HG03432 (cell line): ENCODE results near the gene SPINT2.

Source experiments
- ATAC-seq: cut with Tn5 transposase; IDR thresholded peaks from one replicate; pipeline ENCODE4 v1.9.1; 2021; ENCODE audit warnings: mild to moderate bottlenecking, moderate library complexity; ENCODE audit not compliant: unreplicated experiment

The SPINT2 gene

GRCh38 chr19:38266981-38267597 lies 2.7 kb downstream of the SPINT2 start:
- no peak for ATAC-seq

DNA sequence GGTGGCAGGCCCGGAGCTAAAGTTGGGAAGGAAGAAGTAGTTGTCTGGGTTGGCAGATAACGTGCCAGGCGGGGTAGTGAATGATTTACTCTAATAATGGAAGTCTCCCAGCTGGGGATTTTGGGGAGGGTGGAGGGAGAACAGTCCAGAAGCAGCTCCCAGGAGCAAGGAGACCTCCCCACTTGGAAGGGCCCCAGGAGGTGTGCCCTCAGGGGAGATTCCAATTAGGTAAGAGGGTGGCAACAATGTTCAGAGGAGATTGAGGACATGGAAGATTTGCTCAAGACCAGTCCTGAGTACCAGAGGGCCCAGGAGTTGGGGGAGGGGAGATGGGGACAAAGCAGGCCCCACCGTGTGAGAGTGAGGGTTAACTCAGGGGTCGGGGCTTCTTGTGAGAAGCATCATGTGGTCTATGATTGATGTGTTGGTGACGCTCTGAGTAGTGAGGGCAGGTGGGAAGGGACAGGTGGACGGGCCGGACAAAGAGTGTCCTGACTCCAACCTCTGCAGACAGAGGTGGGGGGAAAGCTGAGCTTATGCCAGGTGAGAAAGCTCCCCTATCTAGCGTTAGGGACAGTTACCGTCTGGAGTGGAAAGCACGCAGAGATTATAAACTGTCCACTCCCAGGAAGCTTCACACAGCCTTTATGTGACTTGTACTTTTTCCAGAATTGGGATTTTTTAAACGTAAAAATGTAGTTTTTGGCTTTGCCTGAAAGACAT lies 3.5 kb downstream of the SPINT2 start:
- no peak for ATAC-seq

DNA sequence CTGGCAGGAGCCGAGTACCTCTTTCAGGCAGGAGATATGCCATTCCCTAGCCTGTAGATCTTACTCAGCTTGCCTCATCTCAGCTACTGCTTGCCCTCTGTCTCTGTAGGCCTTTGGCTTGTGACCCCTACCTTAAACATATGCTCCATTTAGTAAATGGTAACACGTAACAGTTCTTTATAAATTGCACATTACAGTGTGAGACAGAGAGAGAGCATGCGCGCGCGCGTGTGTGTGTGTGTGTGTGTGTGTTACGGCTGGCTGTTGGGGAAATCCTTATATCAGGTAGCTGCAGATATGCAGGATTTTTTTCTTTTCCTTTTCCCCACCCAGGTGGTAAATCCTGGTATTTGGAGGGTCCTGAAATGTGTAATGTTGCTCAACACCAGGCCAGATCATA lies 4.2 kb downstream of the SPINT2 start:
- ATAC-seq = no peak

GRCh38 chr19:38270587-38271167 lies 6.3 kb downstream of the SPINT2 start:
- no peak for ATAC-seq

DNA sequence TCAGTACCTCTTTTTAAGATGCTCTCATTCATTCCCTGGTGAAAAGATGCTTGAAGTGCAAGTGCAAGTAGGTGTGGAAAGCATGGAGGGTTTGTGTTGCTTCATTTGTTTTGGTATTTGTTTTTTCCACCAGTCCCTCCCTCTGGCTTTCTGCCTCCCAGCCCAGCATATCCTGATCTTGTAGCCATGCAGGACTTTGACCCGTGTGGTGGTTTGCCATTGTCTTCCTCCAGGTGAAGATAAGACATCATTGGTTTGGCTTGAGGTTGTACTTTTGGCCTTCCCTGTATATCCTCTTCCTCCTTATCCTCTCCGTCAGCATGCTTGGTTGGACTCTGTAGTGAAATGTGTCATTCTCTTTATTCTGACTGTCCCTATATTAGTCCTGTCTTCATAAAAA lies 9.1 kb downstream of the SPINT2 start:
- no peak for ATAC-seq

- no peak for ATAC-seq
Measured at GRCh38 chr19:38274739-38275138, 10.4 kb downstream of the SPINT2 start.

- ATAC-seq = no peak
Measured at GRCh38 chr19:38276942-38277517, 12.7 kb downstream of the SPINT2 start.

DNA sequence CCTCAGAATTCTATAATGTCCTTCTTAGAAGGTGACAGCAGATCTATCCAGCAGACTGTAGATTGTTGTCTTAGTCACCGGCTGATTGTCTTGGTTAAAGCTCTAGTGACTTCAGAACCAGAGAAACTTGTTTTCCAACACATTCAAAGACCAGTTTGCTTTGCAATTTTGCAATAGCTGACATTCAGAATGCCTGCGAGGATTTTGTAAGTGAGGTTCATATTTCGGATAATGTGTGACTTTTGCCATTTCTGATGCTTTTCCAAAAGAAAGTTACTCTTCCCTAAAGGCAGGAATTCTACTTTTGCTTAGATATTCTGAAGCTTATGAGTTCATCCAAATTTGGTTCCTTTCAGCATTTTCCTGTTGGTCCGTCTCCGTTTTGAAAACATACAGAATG lies 13.2 kb downstream of the SPINT2 start:
- no peak for ATAC-seq

DNA sequence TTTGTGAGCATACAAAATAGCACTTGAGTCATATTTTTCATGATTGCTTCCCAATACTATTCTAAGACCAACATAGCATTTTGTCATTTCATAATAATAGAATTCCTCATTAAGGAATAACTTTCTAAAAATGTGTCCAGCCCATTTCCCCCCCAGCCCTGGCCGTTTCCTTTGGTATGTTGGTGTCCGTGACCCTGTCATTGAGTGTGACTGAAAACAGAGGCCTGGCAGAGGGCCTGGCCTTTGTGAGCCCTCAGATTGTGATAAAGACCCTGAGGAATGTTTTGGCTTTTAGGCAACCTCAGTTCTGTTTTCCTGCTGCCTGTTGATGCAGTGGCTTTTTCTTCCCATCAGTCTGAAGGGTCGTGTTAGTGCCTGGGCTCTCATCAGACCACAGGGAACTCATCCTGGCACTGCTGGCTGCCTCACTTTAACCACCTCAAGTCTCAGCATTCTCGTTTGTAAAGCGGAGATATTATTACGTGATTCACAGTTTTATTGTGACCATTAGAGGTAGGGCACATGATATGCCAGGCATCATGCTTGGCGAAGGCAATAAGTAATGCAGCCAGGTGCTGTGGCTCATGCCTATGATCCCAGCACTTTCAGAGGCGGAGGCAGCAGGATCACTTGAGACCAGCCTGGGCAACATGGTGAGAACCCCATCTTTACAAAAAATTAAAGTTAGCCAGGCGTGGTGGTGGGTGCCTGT lies 13.8 kb downstream of the SPINT2 start:
- ATAC-seq = no peak

- no peak for ATAC-seq
Measured at GRCh38 chr19:38278751-38279150, 14.4 kb downstream of the SPINT2 start.

- no peak for ATAC-seq
Measured at GRCh38 chr19:38280030-38280921, 15.9 kb downstream of the SPINT2 start.

DNA sequence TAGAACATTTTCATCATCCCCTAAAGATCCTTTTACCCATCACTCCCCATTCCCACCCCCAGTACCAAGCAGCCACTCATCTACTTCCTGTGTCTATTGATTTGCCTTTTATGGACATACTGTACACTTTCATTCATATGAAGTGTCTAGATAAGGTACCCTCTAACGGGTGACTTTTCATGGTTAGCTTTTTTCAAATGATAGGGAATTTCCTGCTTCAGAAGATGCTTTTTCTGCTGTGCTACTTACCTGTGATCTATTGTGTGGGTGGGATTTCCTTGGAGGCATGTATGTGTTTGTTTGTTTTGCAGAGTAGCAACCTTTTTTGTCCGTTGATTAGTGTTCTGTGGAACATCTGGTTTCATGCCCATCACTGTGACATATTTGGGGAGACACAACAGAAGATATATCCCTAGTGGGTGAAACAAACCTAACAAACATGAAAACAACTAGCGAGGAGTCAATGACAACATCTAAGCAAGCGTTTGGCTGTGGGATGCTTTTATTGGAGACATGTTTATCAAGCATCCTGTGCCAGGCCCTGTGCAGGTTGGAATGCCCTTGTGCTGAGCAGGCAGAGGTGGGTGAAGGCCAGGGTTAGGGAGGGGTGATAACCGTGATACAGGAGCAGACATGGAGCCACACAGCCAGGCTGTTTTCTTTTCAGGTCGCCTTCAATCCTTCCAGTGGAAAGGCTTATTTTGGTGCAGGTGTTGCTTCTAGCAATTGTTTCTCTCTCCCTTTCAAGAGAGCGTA lies 17.6 kb downstream of the SPINT2 start:
- no peak for ATAC-seq

- ATAC-seq = no peak
Measured at GRCh38 chr19:38283271-38283670, 18.9 kb downstream of the SPINT2 start.

DNA sequence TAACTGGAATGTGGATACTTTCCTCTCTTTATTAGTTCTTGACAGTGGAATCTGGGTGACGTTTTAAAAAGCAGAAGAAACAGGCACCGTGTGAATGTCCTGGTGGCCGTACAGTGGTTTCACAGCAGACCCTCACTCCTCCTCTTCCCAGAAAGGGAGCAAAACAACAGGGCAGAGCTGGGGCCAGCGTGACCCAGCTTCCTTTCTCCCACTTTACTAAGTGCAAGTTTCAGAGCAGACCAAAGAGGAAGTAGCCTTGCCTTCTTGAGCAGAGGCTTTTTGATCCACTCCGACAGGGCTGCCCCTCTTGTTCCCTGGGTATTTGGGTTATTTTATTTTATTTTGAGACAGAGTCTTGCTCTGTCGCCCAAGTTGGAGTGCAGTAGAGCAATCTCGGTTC lies 20.0 kb downstream of the SPINT2 start:
- ATAC-seq = no peak

GRCh38 chr19:38285567-38285966 lies 21.2 kb downstream of the SPINT2 start:
- no peak for ATAC-seq

- ATAC-seq = no peak
Measured at GRCh38 chr19:38287604-38288003, 23.2 kb downstream of the SPINT2 start.

DNA sequence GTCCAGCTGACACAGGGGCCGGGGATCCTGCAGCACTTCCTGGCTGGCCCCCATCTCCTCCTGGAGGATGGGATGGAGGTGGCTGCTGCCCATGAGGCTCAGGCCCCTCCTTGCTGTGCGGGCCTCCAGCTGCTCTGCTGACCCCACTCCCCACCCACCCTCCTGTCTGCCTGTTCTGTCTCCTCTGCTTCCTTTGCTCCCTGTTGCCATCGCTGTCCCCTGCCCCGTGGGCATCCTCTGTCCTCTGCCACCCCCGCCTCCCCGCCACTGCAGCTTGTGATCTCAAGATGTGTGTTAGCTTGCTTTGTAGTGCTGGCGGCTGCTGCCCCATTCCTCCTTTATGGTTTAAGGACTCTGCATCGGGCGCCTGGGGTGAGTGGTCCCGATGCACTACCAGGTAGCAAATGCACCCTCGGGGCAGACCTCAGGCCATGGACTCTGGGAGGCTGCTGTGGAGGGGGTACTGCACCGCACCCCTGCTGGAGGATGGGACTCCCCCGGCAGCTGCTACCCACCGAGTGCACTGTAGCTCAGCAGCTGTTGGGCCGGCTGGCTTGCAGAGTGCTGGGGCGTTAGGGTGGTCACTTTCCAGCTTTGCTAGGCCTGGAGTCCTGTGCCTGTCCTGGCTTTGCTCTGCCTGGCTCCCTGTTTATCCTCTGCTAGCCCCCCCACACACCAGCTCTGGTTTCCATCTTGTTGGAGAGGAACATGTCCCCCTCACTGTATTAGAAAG lies 23.9 kb downstream of the SPINT2 start:
- ATAC-seq = no peak

- ATAC-seq = no peak
Measured at GRCh38 chr19:38289955-38290354, 25.6 kb downstream of the SPINT2 start.

- no peak for ATAC-seq
Measured at GRCh38 chr19:38290631-38291147, 26.3 kb downstream of the SPINT2 start.
